Measurements from ENCODE around the gene SRPK1.

Gene SRPK1

GRCh38 chr6:35895560-35895959 is 25.3 kb downstream of the SRPK1 start:
- TF ChIP-seq ZNF565 (CRISPR knock-in tag; conservative IDR thresholded peaks at IDR 0.05; ENCODE audit: low read depth) (no peak), TCF4 (CRISPR knock-in tag; IDR thresholded peaks at IDR 0.05; ENCODE audit: borderline replicate concordance) (no peak), RARB (CRISPR knock-in tag; IDR thresholded peaks at IDR 0.05) (no peak), ARNTL (CRISPR knock-in tag; IDR thresholded peaks at IDR 0.05; ENCODE audit: borderline replicate concordance, low read depth) (no peak), POU6F1 (CRISPR knock-in tag; IDR thresholded peaks at IDR 0.05; ENCODE audit: borderline replicate concordance, low read depth) (no peak), ZFP3 (CRISPR knock-in tag; IDR thresholded peaks at IDR 0.05) (no peak), OSR1 (CRISPR knock-in tag; IDR thresholded peaks at IDR 0.05) (no peak), ZC3H10 (CRISPR knock-in tag; IDR thresholded peaks at IDR 0.05) (no peak), ZNF8 (CRISPR knock-in tag; IDR thresholded peaks at IDR 0.05) (no peak), SNAI2 (CRISPR knock-in tag; IDR thresholded peaks at IDR 0.05) (no peak), GLIS3 (CRISPR knock-in tag; IDR thresholded peaks at IDR 0.05) (no peak), CSDC2 (CRISPR knock-in tag; IDR thresholded peaks at IDR 0.05) (no peak), ZFP30 (CRISPR knock-in tag; IDR thresholded peaks at IDR 0.05) (no peak), ZNF70 (CRISPR knock-in tag; IDR thresholded peaks at IDR 0.05) (no peak)
- TF ChIP-seq, protein P1, sequence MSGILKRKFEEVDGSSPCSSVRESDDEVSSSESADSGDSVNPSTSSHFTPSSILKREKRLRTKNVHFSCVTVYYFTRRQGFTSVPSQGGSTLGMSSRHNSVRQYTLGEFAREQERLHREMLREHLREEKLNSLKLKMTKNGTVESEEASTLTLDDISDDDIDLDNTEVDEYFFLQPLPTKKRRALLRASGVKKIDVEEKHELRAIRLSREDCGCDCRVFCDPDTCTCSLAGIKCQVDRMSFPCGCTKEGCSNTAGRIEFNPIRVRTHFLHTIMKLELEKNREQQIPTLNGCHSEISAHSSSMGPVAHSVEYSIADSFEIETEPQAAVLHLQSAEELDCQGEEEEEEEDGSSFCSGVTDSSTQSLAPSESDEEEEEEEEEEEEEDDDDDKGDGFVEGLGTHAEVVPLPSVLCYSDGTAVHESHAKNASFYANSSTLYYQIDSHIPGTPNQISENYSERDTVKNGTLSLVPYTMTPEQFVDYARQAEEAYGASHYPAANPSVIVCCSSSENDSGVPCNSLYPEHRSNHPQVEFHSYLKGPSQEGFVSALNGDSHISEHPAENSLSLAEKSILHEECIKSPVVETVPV (CRISPR knock-in tag; IDR thresholded peaks at IDR 0.05): no peak
- TF ChIP-seq, protein P2, sequence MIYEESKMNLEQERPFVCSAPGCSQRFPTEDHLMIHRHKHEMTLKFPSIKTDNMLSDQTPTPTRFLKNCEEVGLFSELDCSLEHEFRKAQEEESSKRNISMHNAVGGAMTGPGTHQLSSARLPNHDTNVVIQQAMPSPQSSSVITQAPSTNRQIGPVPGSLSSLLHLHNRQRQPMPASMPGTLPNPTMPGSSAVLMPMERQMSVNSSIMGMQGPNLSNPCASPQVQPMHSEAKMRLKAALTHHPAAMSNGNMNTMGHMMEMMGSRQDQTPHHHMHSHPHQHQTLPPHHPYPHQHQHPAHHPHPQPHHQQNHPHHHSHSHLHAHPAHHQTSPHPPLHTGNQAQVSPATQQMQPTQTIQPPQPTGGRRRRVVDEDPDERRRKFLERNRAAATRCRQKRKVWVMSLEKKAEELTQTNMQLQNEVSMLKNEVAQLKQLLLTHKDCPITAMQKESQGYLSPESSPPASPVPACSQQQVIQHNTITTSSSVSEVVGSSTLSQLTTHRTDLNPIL (CRISPR knock-in tag; IDR thresholded peaks at IDR 0.05; ENCODE audit: low read depth): no peak
- TF ChIP-seq, protein P3, sequence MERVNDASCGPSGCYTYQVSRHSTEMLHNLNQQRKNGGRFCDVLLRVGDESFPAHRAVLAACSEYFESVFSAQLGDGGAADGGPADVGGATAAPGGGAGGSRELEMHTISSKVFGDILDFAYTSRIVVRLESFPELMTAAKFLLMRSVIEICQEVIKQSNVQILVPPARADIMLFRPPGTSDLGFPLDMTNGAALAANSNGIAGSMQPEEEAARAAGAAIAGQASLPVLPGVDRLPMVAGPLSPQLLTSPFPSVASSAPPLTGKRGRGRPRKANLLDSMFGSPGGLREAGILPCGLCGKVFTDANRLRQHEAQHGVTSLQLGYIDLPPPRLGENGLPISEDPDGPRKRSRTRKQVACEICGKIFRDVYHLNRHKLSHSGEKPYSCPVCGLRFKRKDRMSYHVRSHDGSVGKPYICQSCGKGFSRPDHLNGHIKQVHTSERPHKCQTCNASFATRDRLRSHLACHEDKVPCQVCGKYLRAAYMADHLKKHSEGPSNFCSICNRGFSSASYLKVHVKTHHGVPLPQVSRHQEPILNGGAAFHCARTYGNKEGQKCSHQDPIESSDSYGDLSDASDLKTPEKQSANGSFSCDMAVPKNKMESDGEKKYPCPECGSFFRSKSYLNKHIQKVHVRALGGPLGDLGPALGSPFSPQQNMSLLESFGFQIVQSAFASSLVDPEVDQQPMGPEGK (CRISPR knock-in tag; IDR thresholded peaks at IDR 0.05; ENCODE audit: borderline replicate concordance): no peak
- ATAC-seq: no peak

DNA sequence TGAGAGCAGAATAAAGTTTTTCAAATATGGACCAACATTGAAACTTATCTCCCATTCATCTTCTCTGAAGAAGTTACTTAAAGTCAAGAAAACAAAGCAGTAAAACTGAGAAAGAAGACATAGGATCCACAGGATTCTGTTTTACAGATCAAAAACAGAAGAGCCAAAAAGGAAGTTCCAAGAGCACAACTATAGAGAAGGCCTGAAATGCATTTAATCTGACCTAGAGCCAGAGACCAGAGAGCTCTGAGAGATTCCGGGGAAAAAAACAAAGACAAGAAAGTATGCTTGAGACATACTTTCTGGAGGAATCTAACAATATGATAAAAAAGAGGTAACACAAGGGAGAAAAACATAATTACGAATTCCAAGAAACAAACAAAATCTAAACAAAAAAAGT is 26.1 kb downstream of the SRPK1 start:
- no peak for ATAC-seq
- no peak for TF ChIP-seq ZNF70 (CRISPR knock-in tag; IDR thresholded peaks at IDR 0.05)
- no peak for TF ChIP-seq BACH2 (CRISPR knock-in tag; IDR thresholded peaks at IDR 0.05; ENCODE audit: borderline replicate concordance)
- TF ChIP-seq ZFP30 (CRISPR knock-in tag; IDR thresholded peaks at IDR 0.05): no peak
- TF ChIP-seq, protein P4, sequence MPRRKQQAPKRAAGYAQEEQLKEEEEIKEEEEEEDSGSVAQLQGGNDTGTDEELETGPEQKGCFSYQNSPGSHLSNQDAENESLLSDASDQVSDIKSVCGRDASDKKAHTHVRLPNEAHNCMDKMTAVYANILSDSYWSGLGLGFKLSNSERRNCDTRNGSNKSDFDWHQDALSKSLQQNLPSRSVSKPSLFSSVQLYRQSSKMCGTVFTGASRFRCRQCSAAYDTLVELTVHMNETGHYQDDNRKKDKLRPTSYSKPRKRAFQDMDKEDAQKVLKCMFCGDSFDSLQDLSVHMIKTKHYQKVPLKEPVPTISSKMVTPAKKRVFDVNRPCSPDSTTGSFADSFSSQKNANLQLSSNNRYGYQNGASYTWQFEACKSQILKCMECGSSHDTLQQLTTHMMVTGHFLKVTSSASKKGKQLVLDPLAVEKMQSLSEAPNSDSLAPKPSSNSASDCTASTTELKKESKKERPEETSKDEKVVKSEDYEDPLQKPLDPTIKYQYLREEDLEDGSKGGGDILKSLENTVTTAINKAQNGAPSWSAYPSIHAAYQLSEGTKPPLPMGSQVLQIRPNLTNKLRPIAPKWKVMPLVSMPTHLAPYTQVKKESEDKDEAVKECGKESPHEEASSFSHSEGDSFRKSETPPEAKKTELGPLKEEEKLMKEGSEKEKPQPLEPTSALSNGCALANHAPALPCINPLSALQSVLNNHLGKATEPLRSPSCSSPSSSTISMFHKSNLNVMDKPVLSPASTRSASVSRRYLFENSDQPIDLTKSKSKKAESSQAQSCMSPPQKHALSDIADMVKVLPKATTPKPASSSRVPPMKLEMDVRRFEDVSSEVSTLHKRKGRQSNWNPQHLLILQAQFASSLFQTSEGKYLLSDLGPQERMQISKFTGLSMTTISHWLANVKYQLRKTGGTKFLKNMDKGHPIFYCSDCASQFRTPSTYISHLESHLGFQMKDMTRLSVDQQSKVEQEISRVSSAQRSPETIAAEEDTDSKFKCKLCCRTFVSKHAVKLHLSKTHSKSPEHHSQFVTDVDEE (CRISPR knock-in tag; IDR thresholded peaks at IDR 0.05): no peak
- TF ChIP-seq ZC3H10 (CRISPR knock-in tag; IDR thresholded peaks at IDR 0.05): no peak
- no peak for TF ChIP-seq ZNF565 (CRISPR knock-in tag; conservative IDR thresholded peaks at IDR 0.05; ENCODE audit: low read depth)
- TF ChIP-seq PPARA (CRISPR knock-in tag; IDR thresholded peaks at IDR 0.05; ENCODE audit: borderline replicate concordance): no peak
- no peak for TF ChIP-seq ESRRG (CRISPR knock-in tag; IDR thresholded peaks at IDR 0.05)
- TF ChIP-seq POU6F1 (CRISPR knock-in tag; IDR thresholded peaks at IDR 0.05; ENCODE audit: borderline replicate concordance, low read depth): no peak
- TF ChIP-seq GLIS3 (CRISPR knock-in tag; IDR thresholded peaks at IDR 0.05): no peak
- no peak for TF ChIP-seq TOX (CRISPR knock-in tag; IDR thresholded peaks at IDR 0.05; ENCODE audit: borderline replicate concordance)
- TF ChIP-seq ARNTL (CRISPR knock-in tag; IDR thresholded peaks at IDR 0.05; ENCODE audit: borderline replicate concordance, low read depth): no peak
- TF ChIP-seq SNAI2 (CRISPR knock-in tag; IDR thresholded peaks at IDR 0.05): no peak
- TF ChIP-seq ISL1 (CRISPR knock-in tag; IDR thresholded peaks at IDR 0.05): no peak
- TF ChIP-seq ZFP3 (CRISPR knock-in tag; IDR thresholded peaks at IDR 0.05): no peak
- TF ChIP-seq ZNF8 (CRISPR knock-in tag; IDR thresholded peaks at IDR 0.05): no peak
- no peak for TF ChIP-seq CSDC2 (CRISPR knock-in tag; IDR thresholded peaks at IDR 0.05)
- no peak for TF ChIP-seq OSR1 (CRISPR knock-in tag; IDR thresholded peaks at IDR 0.05)
- no peak for TF ChIP-seq TCF4 (CRISPR knock-in tag; IDR thresholded peaks at IDR 0.05; ENCODE audit: borderline replicate concordance)
- TF ChIP-seq, protein P3 (CRISPR knock-in tag; IDR thresholded peaks at IDR 0.05; ENCODE audit: borderline replicate concordance): no peak
